Measurements from ENCODE around the gene SZRD1.

GRCh38 chr1:16447641-16448040, 80.6 kb downstream of the SZRD1 start:
- TF ChIP-seq, protein P1, sequence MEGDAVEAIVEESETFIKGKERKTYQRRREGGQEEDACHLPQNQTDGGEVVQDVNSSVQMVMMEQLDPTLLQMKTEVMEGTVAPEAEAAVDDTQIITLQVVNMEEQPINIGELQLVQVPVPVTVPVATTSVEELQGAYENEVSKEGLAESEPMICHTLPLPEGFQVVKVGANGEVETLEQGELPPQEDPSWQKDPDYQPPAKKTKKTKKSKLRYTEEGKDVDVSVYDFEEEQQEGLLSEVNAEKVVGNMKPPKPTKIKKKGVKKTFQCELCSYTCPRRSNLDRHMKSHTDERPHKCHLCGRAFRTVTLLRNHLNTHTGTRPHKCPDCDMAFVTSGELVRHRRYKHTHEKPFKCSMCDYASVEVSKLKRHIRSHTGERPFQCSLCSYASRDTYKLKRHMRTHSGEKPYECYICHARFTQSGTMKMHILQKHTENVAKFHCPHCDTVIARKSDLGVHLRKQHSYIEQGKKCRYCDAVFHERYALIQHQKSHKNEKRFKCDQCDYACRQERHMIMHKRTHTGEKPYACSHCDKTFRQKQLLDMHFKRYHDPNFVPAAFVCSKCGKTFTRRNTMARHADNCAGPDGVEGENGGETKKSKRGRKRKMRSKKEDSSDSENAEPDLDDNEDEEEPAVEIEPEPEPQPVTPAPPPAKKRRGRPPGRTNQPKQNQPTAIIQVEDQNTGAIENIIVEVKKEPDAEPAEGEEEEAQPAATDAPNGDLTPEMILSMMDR (IDR thresholded peaks at IDR 0.05; ENCODE audit: low read depth, low read length, missing input control): no peak
- no peak for TF ChIP-seq REST (IDR thresholded peaks at IDR 0.05)
- no peak for TF ChIP-seq NR2F2 (IDR thresholded peaks at IDR 0.05)
- no peak for TF ChIP-seq HNF4A (conservative IDR thresholded peaks at IDR 0.05)
- TF ChIP-seq HNF4G (IDR thresholded peaks at IDR 0.05): no peak

Data from liver (tissue), 3 donors.